HuH-7 (cell line): ENCODE results near the gene CSNK2A2.

Experiments used
- DNase-seq: peaks from one replicate; pipeline ENCODE4 v3.0.0; 2011; ENCODE audit warnings: low spot score

The CSNK2A2 gene

GRCh38 chr16:58138852-58139251 is 59.1 kb downstream of the CSNK2A2 start:
- no peak for DNase-seq

- DNase-seq = no peak
Observed at GRCh38 chr16:58137581-58137980, 60.3 kb downstream of the CSNK2A2 start.

DNA sequence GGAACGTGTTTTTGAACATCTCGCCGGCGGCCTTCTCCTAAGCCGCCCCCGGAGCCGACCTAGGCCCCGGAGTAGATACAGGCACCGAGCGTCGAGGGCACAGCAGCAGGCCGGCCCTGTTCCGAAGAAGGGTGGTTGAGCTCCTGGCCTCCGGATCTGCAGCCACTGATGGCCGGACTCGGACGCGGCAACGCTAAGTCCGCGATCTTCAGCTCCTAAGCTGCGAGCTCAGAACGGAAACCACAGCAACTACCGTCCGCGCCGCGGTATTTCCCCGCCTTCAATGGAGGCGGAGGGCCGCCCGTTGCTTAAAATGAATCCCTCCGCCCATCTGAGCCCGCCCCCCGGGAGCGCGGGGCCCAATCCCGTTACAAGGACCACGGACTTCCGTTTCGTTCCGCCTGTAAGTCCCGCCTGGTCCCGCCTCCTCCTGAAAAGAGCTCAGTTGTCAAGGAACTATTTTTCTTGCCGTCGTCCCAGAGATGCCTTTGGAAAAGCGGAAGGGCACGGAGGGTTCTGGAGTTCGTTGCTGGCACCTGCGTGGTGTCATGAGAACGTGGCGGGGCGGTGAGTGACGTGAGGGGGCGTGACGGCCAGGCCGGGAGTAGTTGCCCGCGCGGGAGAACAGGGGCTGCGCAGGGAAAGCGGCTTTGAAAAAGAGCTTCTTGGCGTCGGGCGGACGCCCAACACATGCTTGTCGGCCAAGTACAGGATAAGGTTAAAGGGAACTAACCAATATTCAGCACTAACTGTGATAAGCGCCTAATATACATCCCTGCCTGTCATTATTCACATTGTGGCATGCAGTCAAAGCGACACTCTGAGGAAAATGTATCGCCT is 68.6 kb downstream of the CSNK2A2 start, which contains the start of gene CFAP20:
Gene CFAP20 (minus strand): TSS at position 285 of the 840 bp plus-strand sequence. CDS start 266 bp downstream, at position 19.
- peak; percentile 73 for DNase-seq

DNA sequence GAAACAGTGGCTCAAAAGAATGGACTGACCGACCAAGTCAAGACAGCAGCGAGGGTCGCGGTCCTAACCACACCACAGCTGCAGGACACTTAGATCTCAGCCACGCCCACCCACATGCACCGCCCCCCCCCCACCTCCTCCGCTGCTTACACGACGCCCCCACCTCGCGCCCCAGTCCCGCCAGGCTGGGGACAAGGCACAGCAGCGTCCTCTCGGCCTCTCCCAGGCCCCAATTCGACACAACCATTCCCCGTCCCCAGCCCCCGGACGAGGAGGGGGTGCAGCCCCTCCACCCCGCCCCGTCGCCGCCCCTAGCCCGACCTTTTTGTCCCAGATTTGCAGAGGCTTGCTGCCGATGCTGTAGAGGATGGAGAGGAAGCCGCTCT is 69.2 kb downstream of the CSNK2A2 start:
- DNase-seq = no peak

DNA sequence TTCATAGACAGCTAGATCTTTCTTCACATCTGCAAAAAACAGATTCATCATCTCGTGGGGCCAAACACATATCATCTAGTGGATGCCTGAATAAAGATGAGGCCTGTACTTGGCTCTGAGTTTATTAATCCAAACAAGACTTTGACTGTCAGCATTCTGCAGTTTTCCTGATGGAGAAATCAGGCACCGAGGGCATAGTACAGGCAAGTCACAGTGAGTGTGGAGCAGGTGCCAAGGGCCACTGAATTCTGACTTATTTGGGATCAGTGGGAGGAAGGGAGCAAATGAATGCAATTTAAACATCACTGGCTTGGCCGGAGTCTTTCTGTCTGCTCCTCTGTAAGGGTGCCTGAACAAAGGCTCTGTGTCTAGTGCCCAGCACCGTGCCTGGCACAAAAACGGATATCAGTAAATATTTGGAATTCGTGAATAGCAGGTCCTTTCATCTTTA is 69.7 kb downstream of the CSNK2A2 start:
- no peak for DNase-seq

GRCh38 chr16:58127634-58128033 is 70.3 kb downstream of the CSNK2A2 start:
- no peak for DNase-seq

GRCh38 chr16:58127033-58127556 is 70.8 kb downstream of the CSNK2A2 start:
- DNase-seq = no peak

GRCh38 chr16:58126451-58126961 is 71.4 kb downstream of the CSNK2A2 start:
- DNase-seq = no peak

GRCh38 chr16:58125781-58126335 is 72.0 kb downstream of the CSNK2A2 start:
- DNase-seq = no peak

GRCh38 chr16:58125041-58125440 is 72.9 kb downstream of the CSNK2A2 start:
- no peak for DNase-seq

DNA sequence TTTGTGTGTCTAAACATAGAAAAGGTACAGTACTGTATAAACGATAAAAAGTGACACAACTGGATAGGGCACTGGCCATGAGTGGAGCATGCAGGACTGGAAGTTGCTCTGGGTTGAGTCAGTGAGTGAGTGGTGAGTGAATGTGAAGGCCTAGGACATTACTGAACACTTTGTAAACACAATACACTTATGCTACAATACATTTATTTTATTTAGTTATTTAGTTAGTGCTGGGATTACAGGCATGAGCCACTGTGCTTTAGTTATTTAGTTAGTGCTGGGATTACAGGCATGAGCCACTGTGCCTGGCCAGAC is 73.3 kb downstream of the CSNK2A2 start:
- no peak for DNase-seq

DNA sequence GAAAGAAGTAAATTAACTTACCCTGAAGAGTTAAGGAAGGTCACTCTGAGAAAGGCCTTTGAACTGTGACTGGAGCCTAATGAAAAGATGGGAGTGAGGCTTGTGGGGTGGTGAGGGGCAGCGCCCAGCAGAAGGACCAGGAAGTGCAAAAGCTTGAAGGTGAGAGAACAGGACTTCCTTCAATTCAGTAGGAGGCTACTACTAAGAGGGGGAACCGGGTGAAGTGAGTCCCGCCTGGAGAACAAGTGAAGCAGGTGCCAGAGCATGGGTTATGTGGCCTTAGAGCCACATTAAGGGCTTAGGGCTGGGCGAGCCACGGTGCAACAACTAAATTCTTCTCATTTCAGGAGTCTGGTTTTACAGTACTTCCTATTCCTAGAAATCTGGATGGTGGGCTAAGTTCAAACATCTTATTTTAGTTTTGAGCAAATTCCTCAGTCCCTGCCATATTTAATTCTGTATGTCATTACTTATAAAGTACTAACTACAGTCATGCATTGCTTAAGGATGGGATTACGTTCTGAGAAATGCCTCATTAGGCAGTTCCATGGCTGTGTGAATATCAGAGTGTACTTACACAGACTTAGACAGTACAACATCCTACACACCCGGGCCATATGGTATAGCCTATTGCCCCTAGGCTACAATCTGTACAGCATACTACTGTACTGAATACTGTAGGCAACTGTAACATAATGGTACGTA is 73.9 kb downstream of the CSNK2A2 start:
- no peak for DNase-seq

GRCh38 chr16:58121132-58121531 is 76.8 kb downstream of the CSNK2A2 start:
- no peak for DNase-seq

GRCh38 chr16:58120234-58120633 is 77.7 kb downstream of the CSNK2A2 start:
- no peak for DNase-seq

GRCh38 chr16:58119509-58119845 is 78.4 kb downstream of the CSNK2A2 start:
- no peak for DNase-seq

- DNase-seq = no peak
Observed at GRCh38 chr16:58118801-58119508, 79.0 kb downstream of the CSNK2A2 start.

GRCh38 chr16:58116529-58116928 is 81.4 kb downstream of the CSNK2A2 start:
- DNase-seq = no peak

DNA sequence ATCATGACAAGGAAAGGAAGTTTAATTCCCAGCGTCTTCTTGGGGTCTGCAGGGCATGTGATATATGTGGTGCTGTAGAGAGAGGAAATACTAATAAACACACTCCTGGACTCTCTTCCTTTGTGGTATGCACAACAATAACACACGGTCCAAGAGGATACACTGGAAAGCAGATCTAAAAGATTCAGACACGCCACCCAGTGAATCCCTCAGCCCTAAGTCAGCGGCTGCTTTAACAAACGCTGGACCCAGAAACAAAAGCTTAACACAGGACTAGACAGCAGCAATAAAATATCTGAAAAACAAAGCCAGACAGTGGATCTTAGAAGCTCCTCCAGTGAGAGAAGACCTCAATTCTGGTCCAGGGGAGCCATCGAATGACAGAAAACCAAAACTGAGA is 81.8 kb downstream of the CSNK2A2 start:
- no peak for DNase-seq

GRCh38 chr16:58114827-58115825 is 82.8 kb downstream of the CSNK2A2 start:
- no peak for DNase-seq

DNA sequence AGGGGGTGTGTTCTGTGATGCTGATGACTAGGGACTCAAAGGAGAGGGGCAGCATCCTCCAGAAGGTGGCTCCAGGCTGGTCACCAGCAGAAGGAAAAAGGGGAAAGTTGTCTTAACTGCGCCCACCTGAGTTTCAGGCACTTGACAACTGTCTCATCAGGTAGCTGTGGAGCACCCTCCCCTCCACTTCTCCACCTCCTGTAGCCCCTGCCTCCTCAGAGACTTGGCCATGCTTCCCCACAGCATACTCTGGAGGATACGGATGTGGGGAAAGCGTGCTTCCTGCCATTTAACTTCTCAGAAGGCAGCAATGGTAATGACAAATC is 86.6 kb downstream of the CSNK2A2 start:
- no peak for DNase-seq
